ENCODE results near the gene WDR64.
A peak's percentile ranks its signal among the peaks of the same experiment; 100 is the strongest.
"Not testable (repeated sequence)": the region's sequence is repeated elsewhere in the genome, so short reads cannot be mapped to it uniquely, and the experiment has no call there.

The WDR64 gene

GRCh38 chr1:241632987-241633386 lies 19.1 kb upstream of the WDR64 start:
- DNase-seq = no peak

- DNase-seq = no peak
Observed at GRCh38 chr1:241635556-241636152, 16.4 kb upstream of the WDR64 start.

- DNase-seq = no peak
Observed at GRCh38 chr1:241636291-241636690, 15.8 kb upstream of the WDR64 start.

GRCh38 chr1:241637046-241637590 lies 15.0 kb upstream of the WDR64 start:
- no peak for DNase-seq

GRCh38 chr1:241637604-241638003 lies 14.5 kb upstream of the WDR64 start:
- no peak for DNase-seq

- DNase-seq = no peak
Observed at GRCh38 chr1:241638099-241638682, 13.9 kb upstream of the WDR64 start.

- DNase-seq = no peak
Observed at GRCh38 chr1:241638909-241639622, 13.0 kb upstream of the WDR64 start.

- peak; percentile 22 to 29 for DNase-seq
Observed at GRCh38 chr1:241639623-241640148, 12.4 kb upstream of the WDR64 start.

- peak; percentile 89 to 97 for DNase-seq
Observed at GRCh38 chr1:241640149-241640866, 11.8 kb upstream of the WDR64 start, which contains the start of the genes CHML and OPN3. CHML (minus strand) TSS chr1:241640369; CDS start chr1:241635766, 4,603 bp downstream. OPN3 (minus strand) TSS chr1:241640369; CDS start chr1:241640254, 115 bp downstream.

- no peak for DNase-seq
Observed at GRCh38 chr1:241640867-241641622, 11.0 kb upstream of the WDR64 start.

GRCh38 chr1:241641773-241642592 lies 10.1 kb upstream of the WDR64 start:
- DNase-seq = no peak

GRCh38 chr1:241642593-241642944 lies 9.5 kb upstream of the WDR64 start:
- no peak for DNase-seq

GRCh38 chr1:241644259-241644658 lies 7.8 kb upstream of the WDR64 start:
- DNase-seq = no peak

GRCh38 chr1:241645199-241645598 lies 6.9 kb upstream of the WDR64 start:
- no peak for DNase-seq

- DNase-seq = no peak
Observed at GRCh38 chr1:241646201-241646600, 5.9 kb upstream of the WDR64 start.

- no peak for DNase-seq
Observed at GRCh38 chr1:241647658-241648057, 4.4 kb upstream of the WDR64 start.

- DNase-seq = no peak
Observed at GRCh38 chr1:241648159-241648558, 3.9 kb upstream of the WDR64 start.

GRCh38 chr1:241654019-241654418 lies 1.9 kb downstream of the WDR64 start:
- no peak for DNase-seq

- DNase-seq = no peak
Observed at GRCh38 chr1:241654641-241655040, 2.6 kb downstream of the WDR64 start.

- DNase-seq = no peak
Observed at GRCh38 chr1:241658081-241658793, 6.2 kb downstream of the WDR64 start.

- DNase-seq = not testable (repeated sequence)
Observed at GRCh38 chr1:241659016-241659415, 6.9 kb downstream of the WDR64 start.

Measured in stimulated activated CD4-positive, alpha-beta T cell treated with anti-CD3 and anti-CD28 coated beads, Interleukin-4, amount 100 ng/mL, for 4 hours (primary cell).